OCI-LY7 (cell line): Measurements from ENCODE around the gene AIFM3. TPM values are rescaled to one million over a fixed set of nuclear protein-coding genes. Genes with fewer than 3 reads are reported as not detected.

Source experiments
- BruUV-seq: library from RNA; stranded (reverse); fragments of 400-500 nt; replicated peaks from 2 replicates; lab custom pipeline; 2021; lab: Mats Ljungman, UMichigan
- CTCF ChIA-PET: fragments of 300-600 bp; sonication (Branson Sonifier 250); formaldehyde crosslinking; loops from one replicate; lab custom pipeline; 2022; ENCODE audit warnings: antibody characterized with exemption; ENCODE audit not compliant: unreplicated experiment; lab: Charles Lee
- POLR2A ChIA-PET: fragments of 300-600 bp; sonication (Branson Sonifier 250); formaldehyde crosslinking; loops from one replicate; lab custom pipeline; 2022; ENCODE audit warnings: antibody characterized with exemption; lab: Charles Lee
- DNase-seq: peaks from one replicate; pipeline ENCODE4 v3.0.0-alpha.2; 2015; ENCODE audit warnings: low spot score
- H2AFZ ChIP-seq: fragments of 200-600 bp; sonication (generic), shearing (Covaris generic); 2 replicates; pipeline ENCODE4 v1.6.1; 2014; ENCODE audit warnings: mild to moderate bottlenecking, antibody characterized with exemption, low read length, moderate library complexity
- H3K27ac ChIP-seq: fragments of 200-600 bp; sonication (generic); 2 replicates; pipeline ENCODE4 v1.5.1; 2014; ENCODE audit warnings: mixed run types, low read depth, mild to moderate bottlenecking, moderate library complexity, low read length, inconsistent platforms; ENCODE audit not compliant: poor library complexity, severe bottlenecking
- H3K36me3 ChIP-seq: fragments of 200-600 bp; sonication (generic); 2 replicates; pipeline ENCODE4 v1.6.1; 2014; ENCODE audit warnings: mild to moderate bottlenecking, antibody characterized with exemption, low read length, moderate library complexity, mixed read lengths; ENCODE audit not compliant: insufficient read depth
- H3K4me1 ChIP-seq: fragments of 200-600 bp; sonication (generic); 2 replicates; pipeline ENCODE4 v1.5.1; 2014; ENCODE audit warnings: mild to moderate bottlenecking, low read length; ENCODE audit not compliant: insufficient read depth, poor library complexity, severe bottlenecking
- H3K4me2 ChIP-seq: fragments of 200-600 bp; sonication (generic); 2 replicates; pipeline ENCODE4 v1.6.1; 2014; ENCODE audit warnings: mild to moderate bottlenecking, low read length
- H3K4me3 ChIP-seq: fragments of 200-600 bp; sonication (generic); 2 replicates; pipeline ENCODE4 v1.5.1; 2014; ENCODE audit warnings: mild to moderate bottlenecking, low read depth, low read length; ENCODE audit not compliant: poor library complexity, severe bottlenecking
- H3K79me2 ChIP-seq: fragments of 200-600 bp; sonication (generic); 2 replicates; pipeline ENCODE4 v1.6.1; 2016; ENCODE audit warnings: low read depth, mild to moderate bottlenecking, low read length, moderate library complexity, mixed read lengths; ENCODE audit not compliant: insufficient read depth
- H3K9me2 ChIP-seq: fragments of 200-600 bp; sonication (generic); 2 replicates; pipeline ENCODE4 v1.6.1; 2016; ENCODE audit warnings: mild to moderate bottlenecking, low read length, mixed read lengths; ENCODE audit not compliant: insufficient read depth
- H3K9me3 ChIP-seq: fragments of 200-600 bp; sonication (generic); 2 replicates; pipeline ENCODE4 v1.6.1; 2014; ENCODE audit warnings: mild to moderate bottlenecking, mixed run types, low read length, mixed read lengths
- H4K20me1 ChIP-seq: fragments of 200-600 bp; sonication (generic); 2 replicates; pipeline ENCODE4 v1.6.1; 2014; ENCODE audit warnings: mild to moderate bottlenecking, antibody characterized with exemption, low read length, moderate library complexity, mixed read lengths; ENCODE audit not compliant: insufficient read depth
- EZH2phosphoT487 ChIP-seq: fragments of 200-600 bp; sonication (generic); IDR thresholded peaks from 2 replicates; pipeline ENCODE4 v1.6.1; 2018; ENCODE audit warnings: low read depth, borderline replicate concordance, mild to moderate bottlenecking, mixed run types, antibody characterized with exemption, low read length, moderate library complexity, mixed read lengths
- intact Hi-C: fragments of 100-400 bp; cut with micrococcal nuclease; formaldehyde crosslinking; loops from one replicate; pipeline ENCODE4 v1.10.0; 2022; ENCODE audit not compliant: unreplicated experiment
- total RNA-seq, 2 experiments: library from RNA; depleted of rRNA in 1 of 2; stranded (reverse); fragments of >200 nt in 1 of 2; shearing (Covaris generic) in 1 of 2; gene quantifications; 2 replicates each; pipeline ENCODE4 v1.2.3, GENCODE V29; 2014 to 2022
- TF ChIP-seq, protein P1 (sequence below): fragments of 200-600 bp; sonication (generic); conservative IDR thresholded peaks from 2 replicates; pipeline ENCODE4 v1.5.1; 2014; ENCODE audit warnings: mild to moderate bottlenecking, antibody characterized with exemption, low read length, moderate library complexity, mixed read lengths

Gene AIFM3
- total RNA-seq, 2 experiments from 2014 or later, result 0.47 TPM; not detected in 1

- intact Hi-C loops, result no loop called here
- H3K36me3 ChIP-seq, result peaks cover 45% of the 10 kb centered on the region
- POLR2A ChIA-PET, result no interaction called here
Measured at GRCh38 chr22:20996598-20997535, 29.8 kb downstream of the AIFM3 start.

GRCh38 chr22:20997536-20998257, 30.6 kb downstream of the AIFM3 start:
- ChIA-PET POLR2A (interaction anchor here (1.1 kb wide), 1 partner anchor 15 kb away, joined by 3 read pairs; no protein-coding TSS in a partner anchor), CTCF (no interaction called here)
- peaks cover 15% of the 10 kb centered on the region for H3K79me2 ChIP-seq
- no peak overlapping the region for H2AFZ ChIP-seq
- no peaks in the 10 kb centered on the region for H3K9me3 ChIP-seq
- H3K4me2 ChIP-seq, result no peak overlapping the region
- H3K9me2 ChIP-seq, result no peaks in the 10 kb centered on the region
- intact Hi-C loops, result no loop called here
- peaks cover 41% of the 10 kb centered on the region for H3K36me3 ChIP-seq
- no peak overlapping the region for H3K4me3 ChIP-seq
- BruUV-seq, result no TSS peak
- H3K27ac ChIP-seq, result no peak overlapping the region
- DNase-seq, result no peak
- TF ChIP-seq EZH2phosphoT487, result no peak
- TF ChIP-seq, protein P1, sequence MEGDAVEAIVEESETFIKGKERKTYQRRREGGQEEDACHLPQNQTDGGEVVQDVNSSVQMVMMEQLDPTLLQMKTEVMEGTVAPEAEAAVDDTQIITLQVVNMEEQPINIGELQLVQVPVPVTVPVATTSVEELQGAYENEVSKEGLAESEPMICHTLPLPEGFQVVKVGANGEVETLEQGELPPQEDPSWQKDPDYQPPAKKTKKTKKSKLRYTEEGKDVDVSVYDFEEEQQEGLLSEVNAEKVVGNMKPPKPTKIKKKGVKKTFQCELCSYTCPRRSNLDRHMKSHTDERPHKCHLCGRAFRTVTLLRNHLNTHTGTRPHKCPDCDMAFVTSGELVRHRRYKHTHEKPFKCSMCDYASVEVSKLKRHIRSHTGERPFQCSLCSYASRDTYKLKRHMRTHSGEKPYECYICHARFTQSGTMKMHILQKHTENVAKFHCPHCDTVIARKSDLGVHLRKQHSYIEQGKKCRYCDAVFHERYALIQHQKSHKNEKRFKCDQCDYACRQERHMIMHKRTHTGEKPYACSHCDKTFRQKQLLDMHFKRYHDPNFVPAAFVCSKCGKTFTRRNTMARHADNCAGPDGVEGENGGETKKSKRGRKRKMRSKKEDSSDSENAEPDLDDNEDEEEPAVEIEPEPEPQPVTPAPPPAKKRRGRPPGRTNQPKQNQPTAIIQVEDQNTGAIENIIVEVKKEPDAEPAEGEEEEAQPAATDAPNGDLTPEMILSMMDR, result no peak
- peaks cover 24% of the 10 kb centered on the region for H3K4me1 ChIP-seq
- no peaks in the 10 kb centered on the region for H4K20me1 ChIP-seq

More at GRCh38 chr22:20996598-20997535, 29.8 kb downstream of the AIFM3 start:
- no TSS peak for BruUV-seq
- Histone ChIP-seq H3K9me2 (no peaks in the 10 kb centered on the region), H4K20me1 (no peaks in the 10 kb centered on the region), H3K9me3 (no peaks in the 10 kb centered on the region), H3K27ac (no peak overlapping the region), H3K4me1 (peaks cover 24% of the 10 kb centered on the region), H3K4me2 (no peak overlapping the region), H2AFZ (no peak overlapping the region), H3K79me2 (peaks cover 15% of the 10 kb centered on the region), H3K4me3 (no peak overlapping the region)
- CTCF ChIA-PET, result no interaction called here
- TF ChIP-seq, protein P1, result no peak
- no peak for TF ChIP-seq EZH2phosphoT487
- no peak for DNase-seq
